ES-I3 (cell line): Measurements from ENCODE around the gene BMP2K.
"Not testable (repeated sequence)": the region's sequence is repeated elsewhere in the genome, so short reads cannot be mapped to it uniquely, and the experiment has no call there.

Source experiments
- H3K36me3 ChIP-seq: 2 replicates; pipeline ENCODE4 v1.6.1; 2013; ENCODE audit warnings: mild to moderate bottlenecking, low read length, control low read depth, moderate library complexity; ENCODE audit not compliant: insufficient read depth
- H3K4me1 ChIP-seq: 2 replicates; pipeline ENCODE4 v1.6.1; 2013; ENCODE audit warnings: mild to moderate bottlenecking, control low read depth, low read length; ENCODE audit not compliant: insufficient read depth
- H3K9ac ChIP-seq: 2 replicates; pipeline ENCODE4 v1.6.1; 2013; ENCODE audit warnings: low read depth, mild to moderate bottlenecking, low read length, moderate library complexity
- H3K9me3 ChIP-seq: 2 replicates; pipeline ENCODE4 v1.6.1; 2013; ENCODE audit warnings: mild to moderate bottlenecking, low read length, moderate library complexity; ENCODE audit not compliant: control insufficient read depth, insufficient read depth

The BMP2K gene

GRCh38 chr4:78795594-78796416, 19.7 kb downstream of the BMP2K start:
- H3K9ac ChIP-seq, H3K4me1 ChIP-seq, H3K36me3 ChIP-seq, H3K9me3 ChIP-seq: not testable (repeated sequence)

- 0 out of 2 replicates have a peak, but pooled peaks cover 3% of the 10 kb centered on the region for H3K9me3 ChIP-seq
- no peaks in the 10 kb centered on the region for H3K36me3 ChIP-seq
- no peak overlapping the region for H3K9ac ChIP-seq
- H3K4me1 ChIP-seq, result no peaks in the 10 kb centered on the region
Measured at GRCh38 chr4:78796526-78796925, 20.4 kb downstream of the BMP2K start.

GRCh38 chr4:78797777-78798284, 21.7 kb downstream of the BMP2K start:
- Histone ChIP-seq H3K9me3 (0 out of 2 replicates have a peak, but pooled peaks cover 3% of the 10 kb centered on the region), H3K36me3 (no peaks in the 10 kb centered on the region), H3K9ac (no peak overlapping the region), H3K4me1 (no peaks in the 10 kb centered on the region)

- Histone ChIP-seq H3K36me3 (no peaks in the 10 kb centered on the region), H3K9ac (no peak overlapping the region), H3K4me1 (no peaks in the 10 kb centered on the region), H3K9me3 (0 out of 2 replicates have a peak, but pooled peaks cover 3% of the 10 kb centered on the region)
Measured at GRCh38 chr4:78799551-78800495, 23.7 kb downstream of the BMP2K start.

GRCh38 chr4:78800965-78801364, 24.8 kb downstream of the BMP2K start:
- no peak overlapping the region for H3K9ac ChIP-seq
- no peaks in the 10 kb centered on the region for H3K4me1 ChIP-seq
- no peaks in the 10 kb centered on the region for H3K9me3 ChIP-seq
- H3K36me3 ChIP-seq, result no peaks in the 10 kb centered on the region

GRCh38 chr4:78803983-78804382, 27.8 kb downstream of the BMP2K start:
- no peaks in the 10 kb centered on the region for H3K36me3 ChIP-seq
- H3K4me1 ChIP-seq, result no peaks in the 10 kb centered on the region
- no peaks in the 10 kb centered on the region for H3K9me3 ChIP-seq
- no peak overlapping the region for H3K9ac ChIP-seq

GRCh38 chr4:78806943-78807460, 30.9 kb downstream of the BMP2K start:
- Histone ChIP-seq H3K9me3 (no peaks in the 10 kb centered on the region), H3K9ac (no peak overlapping the region), H3K36me3 (no peaks in the 10 kb centered on the region), H3K4me1 (peaks cover 14% of the 10 kb centered on the region)

GRCh38 chr4:78809295-78809694, 33.1 kb downstream of the BMP2K start:
- Histone ChIP-seq H3K36me3 (no peaks in the 10 kb centered on the region), H3K9me3 (no peaks in the 10 kb centered on the region), H3K4me1 (peaks cover 14% of the 10 kb centered on the region), H3K9ac (no peak overlapping the region)

- Histone ChIP-seq H3K4me1 (peaks cover 14% of the 10 kb centered on the region), H3K36me3 (no peaks in the 10 kb centered on the region), H3K9me3 (no peaks in the 10 kb centered on the region), H3K9ac (no peak overlapping the region)
Measured at GRCh38 chr4:78809928-78810835, 34.0 kb downstream of the BMP2K start.

GRCh38 chr4:78811034-78811433, 34.9 kb downstream of the BMP2K start:
- Histone ChIP-seq H3K4me1 (peaks cover 14% of the 10 kb centered on the region), H3K36me3 (no peaks in the 10 kb centered on the region), H3K9me3 (no peaks in the 10 kb centered on the region), H3K9ac (no peak overlapping the region)

GRCh38 chr4:78818530-78819079, 42.5 kb downstream of the BMP2K start:
- H3K4me1 ChIP-seq, result peaks cover 6% of the 10 kb centered on the region; the same call in 1 of the 2 replicates
- no peaks in the 10 kb centered on the region for H3K9me3 ChIP-seq
- H3K9ac ChIP-seq, result no peak overlapping the region
- no peaks in the 10 kb centered on the region for H3K36me3 ChIP-seq

- H3K4me1 ChIP-seq, result no peaks in the 10 kb centered on the region
Measured at GRCh38 chr4:78824001-78824400, 47.9 kb downstream of the BMP2K start.

GRCh38 chr4:78827191-78827590, 51.0 kb downstream of the BMP2K start:
- Histone ChIP-seq H3K9ac (no peak overlapping the region), H3K4me1 (no peaks in the 10 kb centered on the region), H3K9me3 (no peaks in the 10 kb centered on the region), H3K36me3 (peaks cover 5% of the 10 kb centered on the region; the same call in 1 of the 2 replicates)

More at GRCh38 chr4:78824001-78824400, 47.9 kb downstream of the BMP2K start:
- peaks cover 5% of the 10 kb centered on the region; the same call in 1 of the 2 replicates for H3K36me3 ChIP-seq
- H3K9ac ChIP-seq, result no peak overlapping the region
- no peaks in the 10 kb centered on the region for H3K9me3 ChIP-seq
